ENCODE results near the gene SLC25A34.

SLC25A34 gene

DNA sequence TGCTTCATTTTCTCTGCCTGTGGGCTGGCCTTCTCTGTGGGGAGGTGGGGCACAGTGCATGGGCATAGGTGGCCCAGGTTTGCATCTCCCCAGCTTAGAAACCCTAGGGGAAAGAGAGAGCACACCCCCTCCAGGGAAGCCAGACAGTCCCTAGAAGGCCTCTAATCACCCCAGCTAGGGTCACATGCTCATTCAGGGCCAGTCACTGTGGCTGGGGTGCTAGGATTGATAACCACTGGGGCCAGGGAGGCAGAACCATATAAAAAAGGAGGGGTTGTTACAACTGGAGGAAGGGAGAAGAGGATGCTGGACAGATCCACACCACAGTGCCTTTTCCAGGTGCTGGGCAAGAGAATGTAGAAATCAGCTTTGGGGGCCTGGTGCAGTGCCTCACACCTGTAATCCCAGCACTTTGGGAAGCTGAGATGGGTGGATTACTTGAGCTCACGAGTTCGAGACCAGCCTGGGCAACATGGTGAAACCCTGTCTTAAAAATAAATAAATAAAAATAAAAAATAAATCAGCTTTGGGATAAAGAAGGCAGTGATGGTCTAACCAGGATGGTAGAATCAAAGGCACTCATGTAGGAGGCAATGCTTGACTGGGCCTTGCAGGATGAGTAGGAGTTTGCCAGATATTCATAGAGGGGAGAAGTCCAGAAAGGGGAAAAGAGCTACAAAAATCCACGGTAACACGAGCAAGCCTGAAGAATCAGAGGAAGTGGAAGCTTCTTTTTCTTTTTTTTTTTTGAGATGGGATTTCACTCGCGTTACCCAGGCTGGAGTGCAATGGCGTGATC lies 42.0 kb downstream of the SLC25A34 start:
- H3K4me3 ChIP-seq (ENCODE audit: low read depth, low read length) = no peak overlapping the region
- CTCF ChIA-PET = interaction anchor here (1.4 to 4.2 kb wide), 2 partner anchors 9 to 13 kb away, joined by 4 to 24 read pairs; no protein-coding TSS in a partner anchor
- TF ChIP-seq CTCF (IDR thresholded peaks at IDR 0.05; ENCODE audit: insufficient read depth, low read length, missing control alignments) = no peak
- DNase-seq (ENCODE audit: low read depth, low spot score) = no peak
- POLR2A ChIA-PET = no interaction called here

DNA sequence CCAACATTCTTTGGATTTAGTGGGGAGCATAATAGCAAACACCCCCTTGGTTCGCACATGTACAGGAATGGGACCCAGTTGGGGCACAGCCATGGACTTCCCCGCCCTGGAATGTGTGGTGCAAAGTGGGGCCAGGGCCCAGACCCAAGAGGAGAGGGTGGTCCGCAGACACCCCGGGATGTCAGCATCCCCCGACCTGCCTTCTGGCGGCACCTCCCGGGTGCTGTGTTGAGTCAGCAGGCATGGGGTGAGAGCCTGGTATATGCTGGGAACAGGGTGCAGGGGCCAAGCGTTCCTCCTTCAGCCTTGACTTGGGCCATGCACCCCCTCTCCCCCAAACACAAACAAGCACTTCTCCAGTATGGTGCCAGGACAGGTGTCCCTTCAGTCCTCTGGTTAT lies 49.6 kb downstream of the SLC25A34 start:
- ChIA-PET POLR2A (no interaction called here), CTCF (interaction anchor here (1.2 kb wide), 1 partner anchor 10 kb away, joined by 5 read pairs; no protein-coding TSS in a partner anchor)
- no peak overlapping the region for H3K4me3 ChIP-seq (ENCODE audit: low read depth, low read length)
- no peak for TF ChIP-seq CTCF (IDR thresholded peaks at IDR 0.05; ENCODE audit: insufficient read depth, low read length, missing control alignments)
- DNase-seq (ENCODE audit: low read depth, low spot score) = no peak

- POLR2A ChIA-PET = no interaction called here
- no peak for TF ChIP-seq CTCF (IDR thresholded peaks at IDR 0.05; ENCODE audit: insufficient read depth, low read length, missing control alignments)
- CTCF ChIA-PET = interaction anchor here (0.7 to 1.5 kb wide), 3 partner anchors 29 to 268 kb away, joined by 3 read pairs; no protein-coding TSS in a partner anchor
- no peak overlapping the region for H3K4me3 ChIP-seq (ENCODE audit: low read depth, low read length)
- DNase-seq (ENCODE audit: low read depth, low spot score) = no peak
Observed at GRCh38 chr1:15786581-15786980, 50.5 kb downstream of the SLC25A34 start.

DNA sequence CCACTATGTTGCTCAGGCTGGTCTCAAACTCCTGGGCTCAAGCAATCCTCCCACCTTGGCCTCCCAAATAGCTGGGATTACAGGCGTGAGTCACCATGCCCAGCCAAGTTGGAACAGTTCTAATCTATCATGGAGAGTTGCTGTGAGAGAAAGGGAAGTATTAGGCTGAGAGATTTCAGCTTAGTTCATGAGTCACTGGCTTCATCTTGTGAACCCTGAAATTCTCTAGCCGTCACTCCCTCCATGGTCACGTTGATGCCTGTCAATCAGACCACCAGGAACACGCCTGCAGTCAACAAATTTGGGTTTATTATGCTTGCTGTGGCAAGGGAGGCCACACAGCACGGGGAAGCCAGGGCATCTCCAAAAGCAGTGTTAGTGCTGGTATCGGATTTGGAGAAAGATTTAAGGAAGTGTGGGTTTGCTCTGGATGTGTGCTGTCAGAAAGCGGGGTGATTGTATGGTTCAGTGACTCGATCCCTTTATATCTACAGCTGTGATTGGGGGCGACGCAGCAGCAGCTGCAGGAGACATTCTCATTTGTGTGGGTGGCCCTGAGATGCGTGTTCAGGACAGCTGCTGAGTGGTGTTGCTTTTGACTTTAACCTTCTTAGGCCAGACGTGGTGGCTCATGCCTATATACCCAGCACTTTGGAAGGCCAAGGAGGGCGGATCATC lies 52.7 kb downstream of the SLC25A34 start:
- H3K4me3 ChIP-seq (ENCODE audit: low read depth, low read length) = no peak overlapping the region
- CTCF ChIA-PET = interaction anchor here (0.8 to 2.1 kb wide), 8 partner anchors 8 to 206 kb away, joined by 3 to 14 read pairs (median 3); no protein-coding TSS in a partner anchor
- DNase-seq (ENCODE audit: low read depth, low spot score) = no peak
- POLR2A ChIA-PET = interaction anchor here (0.7 to 0.8 kb wide), 2 partner anchors 12 to 59 kb away, joined by 3 read pairs; no protein-coding TSS in a partner anchor
- no peak for TF ChIP-seq CTCF (IDR thresholded peaks at IDR 0.05; ENCODE audit: insufficient read depth, low read length, missing control alignments)
